ENCODE data around the gene SMAD7. TPM values are rescaled to one million over a fixed set of nuclear protein-coding genes. Genes with fewer than 3 reads are reported as not detected.

SMAD7 gene
- total and polyA plus RNA-seq, 7 donors: 13.2 to 29.1 (median 19.0) TPM

DNA sequence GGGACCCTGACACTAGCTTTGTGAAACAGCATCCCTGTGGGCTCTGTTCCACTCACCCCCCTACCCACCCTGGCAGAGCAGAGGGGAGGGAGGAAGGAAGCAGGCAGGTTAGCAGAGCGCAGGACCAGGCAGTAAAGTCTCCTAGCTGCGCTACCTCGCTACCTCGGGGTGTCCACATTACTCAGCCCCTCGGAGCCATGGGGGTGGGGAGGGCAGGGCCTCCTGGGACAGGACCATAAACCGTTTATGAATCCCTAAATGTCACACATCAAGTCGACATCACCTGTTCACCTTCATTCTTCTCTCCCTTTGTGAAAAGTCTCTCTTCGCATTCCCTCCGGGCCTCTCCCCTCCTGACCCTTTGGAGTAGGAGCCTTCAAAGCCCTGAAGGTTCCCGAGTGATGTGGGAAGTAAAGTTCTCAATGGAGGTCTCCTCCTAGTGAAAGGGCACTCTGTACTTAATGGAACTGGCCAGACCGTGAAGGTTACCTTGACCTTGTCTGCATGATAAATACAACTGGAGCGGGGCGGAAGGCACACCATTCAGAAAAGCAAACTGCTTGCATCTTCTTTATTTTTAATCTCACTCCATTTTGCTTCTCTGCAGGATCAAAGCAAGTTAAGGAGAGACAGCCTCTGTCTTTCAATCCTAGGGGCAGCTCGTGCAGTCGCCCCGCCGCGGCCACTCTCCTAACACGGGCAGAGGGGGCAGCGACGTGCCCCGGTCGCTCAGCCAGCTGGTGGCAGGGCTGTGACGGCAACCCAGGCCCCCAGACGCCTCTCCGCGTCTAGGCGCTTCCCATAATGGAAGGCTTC is 23.7 kb upstream of the SMAD7 start:
- Histone ChIP-seq H3K9me3 (no peaks in the 10 kb centered on the region), H3K36me3 (no peaks in the 10 kb centered on the region), H3K4me3 (peak overlapping the region in 3 of 4 donors; percentile 51 to 93 (median 64)), H3K4me1 (peaks cover 0 to 14% (median 8%) of the 10 kb centered on the region in 4 donors), H3K27me3 (no peaks in the 10 kb centered on the region), H3K27ac (peak overlapping the region; percentile 36 to 86 (median 68))
- 70% methylated on average over 28 of the region's 28 CpGs for WGBS, 2 donors
- DNase-seq: no peak
- intact Hi-C loops (cut with DNase I): loop anchor here (1.0 to 10.0 kb wide), 2 partner anchors 22 to 200 kb away; no protein-coding TSS in a partner anchor
- no peak for TF ChIP-seq POLR2AphosphoS5 (IDR thresholded peaks at IDR 0.05)
- TF ChIP-seq, protein P1, sequence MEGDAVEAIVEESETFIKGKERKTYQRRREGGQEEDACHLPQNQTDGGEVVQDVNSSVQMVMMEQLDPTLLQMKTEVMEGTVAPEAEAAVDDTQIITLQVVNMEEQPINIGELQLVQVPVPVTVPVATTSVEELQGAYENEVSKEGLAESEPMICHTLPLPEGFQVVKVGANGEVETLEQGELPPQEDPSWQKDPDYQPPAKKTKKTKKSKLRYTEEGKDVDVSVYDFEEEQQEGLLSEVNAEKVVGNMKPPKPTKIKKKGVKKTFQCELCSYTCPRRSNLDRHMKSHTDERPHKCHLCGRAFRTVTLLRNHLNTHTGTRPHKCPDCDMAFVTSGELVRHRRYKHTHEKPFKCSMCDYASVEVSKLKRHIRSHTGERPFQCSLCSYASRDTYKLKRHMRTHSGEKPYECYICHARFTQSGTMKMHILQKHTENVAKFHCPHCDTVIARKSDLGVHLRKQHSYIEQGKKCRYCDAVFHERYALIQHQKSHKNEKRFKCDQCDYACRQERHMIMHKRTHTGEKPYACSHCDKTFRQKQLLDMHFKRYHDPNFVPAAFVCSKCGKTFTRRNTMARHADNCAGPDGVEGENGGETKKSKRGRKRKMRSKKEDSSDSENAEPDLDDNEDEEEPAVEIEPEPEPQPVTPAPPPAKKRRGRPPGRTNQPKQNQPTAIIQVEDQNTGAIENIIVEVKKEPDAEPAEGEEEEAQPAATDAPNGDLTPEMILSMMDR (IDR thresholded peaks at IDR 0.05): no peak
- TF ChIP-seq POLR2A (IDR thresholded peaks at IDR 0.05): no peak
- no peak for TF ChIP-seq EP300 (IDR thresholded peaks at IDR 0.05)

DNA sequence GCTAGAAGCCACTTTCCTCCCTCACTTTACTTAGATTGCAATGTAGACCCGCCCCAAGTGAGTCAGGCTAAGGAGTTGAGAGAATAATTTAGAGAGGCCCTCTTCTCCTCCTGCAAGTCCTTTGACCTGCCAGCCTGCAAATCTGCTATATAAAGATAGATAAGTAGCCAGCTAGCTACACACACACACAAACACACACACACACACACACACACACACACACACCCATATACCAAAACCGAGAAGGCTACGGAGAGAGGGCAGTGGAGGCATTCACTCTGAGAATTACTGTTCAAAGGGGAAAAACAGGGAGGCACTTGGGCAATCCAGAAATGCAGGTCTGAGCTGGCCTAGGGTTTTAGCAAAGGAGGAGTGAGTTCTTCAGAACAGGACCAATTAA is 23.0 kb upstream of the SMAD7 start:
- H3K4me1 ChIP-seq: peaks cover 0 to 14% (median 8%) of the 10 kb centered on the region in 4 donors
- H3K4me3 ChIP-seq: no peak overlapping the region
- no peaks in the 10 kb centered on the region for H3K9me3 ChIP-seq
- intact Hi-C loops (cut with DNase I): loop anchor here (10.0 kb wide), 1 partner anchor 201 kb away; no protein-coding TSS in a partner anchor
- no peak for TF ChIP-seq EP300 (IDR thresholded peaks at IDR 0.05)
- TF ChIP-seq, protein P1 (IDR thresholded peaks at IDR 0.05): no peak
- TF ChIP-seq POLR2A (IDR thresholded peaks at IDR 0.05): no peak
- TF ChIP-seq POLR2AphosphoS5 (IDR thresholded peaks at IDR 0.05): no peak
- WGBS, 2 donors: 25 to 65% methylated on average over 3 of the region's 3 CpGs
- H3K27me3 ChIP-seq: no peaks in the 10 kb centered on the region
- no peak for DNase-seq
- no peak overlapping the region for H3K27ac ChIP-seq
- H3K36me3 ChIP-seq: no peaks in the 10 kb centered on the region

DNA sequence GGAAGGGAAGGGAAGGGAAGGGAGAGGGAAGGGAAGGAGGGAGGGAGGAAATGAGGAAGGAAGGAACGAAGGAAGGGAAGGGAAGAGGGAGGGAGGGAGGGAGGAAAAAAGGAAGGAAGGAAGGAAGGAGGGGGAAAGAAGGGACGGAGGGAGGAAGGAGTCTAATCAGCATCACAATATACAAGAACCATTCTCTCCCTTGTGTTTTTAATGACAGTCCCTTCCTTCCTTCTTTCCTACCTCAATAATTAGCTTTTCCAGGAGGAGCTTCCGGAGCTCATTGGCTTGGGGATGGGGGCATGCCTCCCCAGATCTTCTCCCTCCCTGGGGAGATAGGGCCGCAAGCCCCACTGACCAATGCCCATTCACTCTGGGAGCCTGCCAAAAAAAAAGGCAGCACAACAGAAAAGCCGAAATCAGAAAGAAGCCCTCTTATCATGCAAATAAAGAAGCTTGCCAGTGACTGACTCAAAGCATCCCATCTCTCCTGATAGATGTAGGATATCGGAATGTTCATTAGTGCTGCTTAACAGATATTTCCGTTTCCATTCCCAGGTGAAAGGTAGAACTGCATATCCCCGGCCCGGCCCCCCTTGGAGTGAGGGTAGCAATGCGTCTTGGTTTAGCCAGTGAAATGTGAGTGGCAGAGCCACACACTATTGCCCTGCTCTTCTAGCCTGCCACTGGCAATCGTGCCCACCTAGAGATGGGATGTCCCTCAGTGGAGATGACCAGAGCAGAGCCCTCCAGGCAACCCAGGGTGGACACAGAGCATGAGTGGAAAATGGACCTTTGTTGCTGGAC is 17.8 kb upstream of the SMAD7 start:
- no peak for DNase-seq
- peaks cover 0 to 9% (median 5%) of the 10 kb centered on the region in 4 donors for H3K4me1 ChIP-seq
- TF ChIP-seq, protein P1 (IDR thresholded peaks at IDR 0.05): no peak
- TF ChIP-seq POLR2A (IDR thresholded peaks at IDR 0.05) (no peak), EP300 (IDR thresholded peaks at IDR 0.05) (no peak), POLR2AphosphoS5 (IDR thresholded peaks at IDR 0.05) (no peak)
- no peaks in the 10 kb centered on the region for H3K9me3 ChIP-seq
- no peaks in the 10 kb centered on the region for H3K36me3 ChIP-seq
- WGBS, 2 donors: 84 to 86% methylated on average over 11 of the region's 11 CpGs
- no peak overlapping the region for H3K27ac ChIP-seq
- H3K27me3 ChIP-seq: no peaks in the 10 kb centered on the region
- intact Hi-C loops (cut with DNase I): no loop called here
- H3K4me3 ChIP-seq: no peak overlapping the region

DNA sequence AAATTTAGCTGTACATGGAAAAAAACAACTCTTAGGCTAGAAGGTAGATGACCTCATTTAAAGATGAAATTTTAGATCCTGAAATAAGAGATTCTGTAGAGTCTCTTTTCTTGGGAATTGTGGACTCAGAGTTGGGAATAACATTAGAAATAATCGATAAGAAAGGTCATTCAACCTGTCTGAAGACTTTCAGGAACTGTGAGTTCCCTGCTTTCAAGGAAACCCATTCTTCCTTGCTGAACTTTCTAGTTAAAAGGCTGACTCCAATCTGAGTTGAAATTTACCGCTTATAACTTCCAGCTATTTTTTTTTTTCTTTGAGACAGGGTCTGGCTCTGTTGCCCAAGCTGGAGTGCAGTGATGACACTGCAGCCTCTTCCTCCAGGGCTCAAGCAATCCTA is 16.8 kb upstream of the SMAD7 start:
- TF ChIP-seq POLR2A (IDR thresholded peaks at IDR 0.05) (no peak), EP300 (IDR thresholded peaks at IDR 0.05) (no peak), POLR2AphosphoS5 (IDR thresholded peaks at IDR 0.05) (no peak)
- TF ChIP-seq, protein P1 (IDR thresholded peaks at IDR 0.05): no peak
- Histone ChIP-seq H3K27ac (no peak overlapping the region), H3K27me3 (no peaks in the 10 kb centered on the region), H3K36me3 (no peaks in the 10 kb centered on the region), H3K4me1 (peaks cover 0 to 19% (median 10%) of the 10 kb centered on the region in 4 donors), H3K9me3 (no peaks in the 10 kb centered on the region), H3K4me3 (no peak overlapping the region)
- intact Hi-C loops (cut with DNase I): no loop called here
- DNase-seq: no peak
- 92 to 97% methylated on average over 2 of the region's 2 CpGs for WGBS, 2 donors
